OCI-LY7 (cell line): ENCODE data around the gene GALR3. TPM values are rescaled to one million over a fixed set of nuclear protein-coding genes. Genes with fewer than 3 reads are reported as not detected.

ENCODE experiments used
- BruUV-seq: library from RNA; stranded (reverse); fragments of 400-500 nt; replicated peaks from 2 replicates; lab custom pipeline; 2021; lab: Mats Ljungman, UMichigan
- CTCF ChIA-PET: fragments of 300-600 bp; sonication (Branson Sonifier 250); formaldehyde crosslinking; loops from one replicate; lab custom pipeline; 2022; ENCODE audit warnings: antibody characterized with exemption; ENCODE audit not compliant: unreplicated experiment; lab: Charles Lee
- POLR2A ChIA-PET: fragments of 300-600 bp; sonication (Branson Sonifier 250); formaldehyde crosslinking; loops from one replicate; lab custom pipeline; 2022; ENCODE audit warnings: antibody characterized with exemption; lab: Charles Lee
- DNase-seq: peaks from one replicate; pipeline ENCODE4 v3.0.0-alpha.2; 2015; ENCODE audit warnings: low spot score
- H2AFZ ChIP-seq: fragments of 200-600 bp; sonication (generic), shearing (Covaris generic); 2 replicates; pipeline ENCODE4 v1.6.1; 2014; ENCODE audit warnings: mild to moderate bottlenecking, antibody characterized with exemption, low read length, moderate library complexity
- H3K27ac ChIP-seq: fragments of 200-600 bp; sonication (generic); 2 replicates; pipeline ENCODE4 v1.5.1; 2014; ENCODE audit warnings: mixed run types, low read depth, mild to moderate bottlenecking, moderate library complexity, low read length, inconsistent platforms; ENCODE audit not compliant: poor library complexity, severe bottlenecking
- H3K36me3 ChIP-seq: fragments of 200-600 bp; sonication (generic); 2 replicates; pipeline ENCODE4 v1.6.1; 2014; ENCODE audit warnings: mild to moderate bottlenecking, antibody characterized with exemption, low read length, moderate library complexity, mixed read lengths; ENCODE audit not compliant: insufficient read depth
- H3K4me1 ChIP-seq: fragments of 200-600 bp; sonication (generic); 2 replicates; pipeline ENCODE4 v1.5.1; 2014; ENCODE audit warnings: mild to moderate bottlenecking, low read length; ENCODE audit not compliant: insufficient read depth, poor library complexity, severe bottlenecking
- H3K4me2 ChIP-seq: fragments of 200-600 bp; sonication (generic); 2 replicates; pipeline ENCODE4 v1.6.1; 2014; ENCODE audit warnings: mild to moderate bottlenecking, low read length
- H3K4me3 ChIP-seq: fragments of 200-600 bp; sonication (generic); 2 replicates; pipeline ENCODE4 v1.5.1; 2014; ENCODE audit warnings: mild to moderate bottlenecking, low read depth, low read length; ENCODE audit not compliant: poor library complexity, severe bottlenecking
- H3K79me2 ChIP-seq: fragments of 200-600 bp; sonication (generic); 2 replicates; pipeline ENCODE4 v1.6.1; 2016; ENCODE audit warnings: low read depth, mild to moderate bottlenecking, low read length, moderate library complexity, mixed read lengths; ENCODE audit not compliant: insufficient read depth
- H3K9me2 ChIP-seq: fragments of 200-600 bp; sonication (generic); 2 replicates; pipeline ENCODE4 v1.6.1; 2016; ENCODE audit warnings: mild to moderate bottlenecking, low read length, mixed read lengths; ENCODE audit not compliant: insufficient read depth
- H3K9me3 ChIP-seq: fragments of 200-600 bp; sonication (generic); 2 replicates; pipeline ENCODE4 v1.6.1; 2014; ENCODE audit warnings: mild to moderate bottlenecking, mixed run types, low read length, mixed read lengths
- H4K20me1 ChIP-seq: fragments of 200-600 bp; sonication (generic); 2 replicates; pipeline ENCODE4 v1.6.1; 2014; ENCODE audit warnings: mild to moderate bottlenecking, antibody characterized with exemption, low read length, moderate library complexity, mixed read lengths; ENCODE audit not compliant: insufficient read depth
- EZH2phosphoT487 ChIP-seq: fragments of 200-600 bp; sonication (generic); IDR thresholded peaks from 2 replicates; pipeline ENCODE4 v1.6.1; 2018; ENCODE audit warnings: low read depth, borderline replicate concordance, mild to moderate bottlenecking, mixed run types, antibody characterized with exemption, low read length, moderate library complexity, mixed read lengths
- intact Hi-C: fragments of 100-400 bp; cut with micrococcal nuclease; formaldehyde crosslinking; loops from one replicate; pipeline ENCODE4 v1.10.0; 2022; ENCODE audit not compliant: unreplicated experiment
- total RNA-seq, 2 experiments: library from RNA; depleted of rRNA in 1 of 2; stranded (reverse); fragments of >200 nt in 1 of 2; shearing (Covaris generic) in 1 of 2; gene quantifications; 2 replicates each; pipeline ENCODE4 v1.2.3, GENCODE V29; 2014 to 2022
- TF ChIP-seq, protein P1 (sequence below): fragments of 200-600 bp; sonication (generic); conservative IDR thresholded peaks from 2 replicates; pipeline ENCODE4 v1.5.1; 2014; ENCODE audit warnings: mild to moderate bottlenecking, antibody characterized with exemption, low read length, moderate library complexity, mixed read lengths

Gene GALR3
- total RNA-seq, 2 experiments from 2014 or later = not detected

- H2AFZ ChIP-seq = 0 out of 2 replicates have a peak overlapping the region, but pooled peaks have one; percentile 20
- TF ChIP-seq, protein P1, sequence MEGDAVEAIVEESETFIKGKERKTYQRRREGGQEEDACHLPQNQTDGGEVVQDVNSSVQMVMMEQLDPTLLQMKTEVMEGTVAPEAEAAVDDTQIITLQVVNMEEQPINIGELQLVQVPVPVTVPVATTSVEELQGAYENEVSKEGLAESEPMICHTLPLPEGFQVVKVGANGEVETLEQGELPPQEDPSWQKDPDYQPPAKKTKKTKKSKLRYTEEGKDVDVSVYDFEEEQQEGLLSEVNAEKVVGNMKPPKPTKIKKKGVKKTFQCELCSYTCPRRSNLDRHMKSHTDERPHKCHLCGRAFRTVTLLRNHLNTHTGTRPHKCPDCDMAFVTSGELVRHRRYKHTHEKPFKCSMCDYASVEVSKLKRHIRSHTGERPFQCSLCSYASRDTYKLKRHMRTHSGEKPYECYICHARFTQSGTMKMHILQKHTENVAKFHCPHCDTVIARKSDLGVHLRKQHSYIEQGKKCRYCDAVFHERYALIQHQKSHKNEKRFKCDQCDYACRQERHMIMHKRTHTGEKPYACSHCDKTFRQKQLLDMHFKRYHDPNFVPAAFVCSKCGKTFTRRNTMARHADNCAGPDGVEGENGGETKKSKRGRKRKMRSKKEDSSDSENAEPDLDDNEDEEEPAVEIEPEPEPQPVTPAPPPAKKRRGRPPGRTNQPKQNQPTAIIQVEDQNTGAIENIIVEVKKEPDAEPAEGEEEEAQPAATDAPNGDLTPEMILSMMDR = no peak
- TF ChIP-seq EZH2phosphoT487 = no peak
- no TSS peak for BruUV-seq
- H3K27ac ChIP-seq = no peak overlapping the region
- peaks cover 22% of the 10 kb centered on the region for H3K4me1 ChIP-seq
- DNase-seq = no peak
- intact Hi-C loops = no loop called here
- no peaks in the 10 kb centered on the region for H3K9me2 ChIP-seq
- peak overlapping the region; percentile 59 for H3K4me2 ChIP-seq
- ChIA-PET POLR2A (no interaction called here), CTCF (no interaction called here)
- H3K9me3 ChIP-seq = no peaks in the 10 kb centered on the region
- no peaks in the 10 kb centered on the region for H3K36me3 ChIP-seq
- H4K20me1 ChIP-seq = no peaks in the 10 kb centered on the region
- H3K4me3 ChIP-seq = peak overlapping the region; percentile 51
- no peaks in the 10 kb centered on the region for H3K79me2 ChIP-seq
Observed at GRCh38 chr22:37802310-37803194, 20.6 kb upstream of the GALR3 start.

DNA sequence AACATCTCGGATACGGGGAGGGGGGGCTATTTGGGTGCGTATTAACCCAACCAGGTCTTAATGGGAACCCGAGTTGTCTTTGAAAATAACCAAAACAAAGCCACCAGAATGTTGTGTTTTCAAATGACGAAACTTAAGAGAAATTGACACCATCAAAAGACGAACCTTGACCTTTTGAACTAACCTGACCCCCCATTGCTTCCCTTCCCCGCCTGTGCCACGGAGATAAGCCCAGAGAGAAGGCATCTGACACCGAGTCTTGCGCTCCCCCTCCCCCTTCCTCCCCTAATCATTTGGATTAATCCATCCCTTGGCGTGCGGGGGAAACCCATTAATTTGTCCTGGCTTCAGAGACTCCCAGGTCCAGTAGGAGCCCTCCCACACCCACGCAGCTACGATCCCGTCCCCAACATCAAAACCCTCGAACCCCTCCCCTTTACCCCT, 20.0 kb upstream of the GALR3 start:
- Histone ChIP-seq H3K27ac (no peak overlapping the region), H3K9me3 (no peaks in the 10 kb centered on the region), H3K36me3 (no peaks in the 10 kb centered on the region), H2AFZ (no peak overlapping the region), H3K79me2 (no peaks in the 10 kb centered on the region), H3K4me3 (no peak overlapping the region), H4K20me1 (no peaks in the 10 kb centered on the region), H3K9me2 (no peaks in the 10 kb centered on the region), H3K4me2 (peak overlapping the region; percentile 59; the same call in 1 of the 2 replicates), H3K4me1 (peaks cover 16% of the 10 kb centered on the region)
- BruUV-seq = no TSS peak
- intact Hi-C loops = no loop called here
- no peak for DNase-seq
- TF ChIP-seq EZH2phosphoT487 = no peak
- TF ChIP-seq, protein P1 = no peak
- ChIA-PET CTCF (no interaction called here), POLR2A (no interaction called here)
